Esophagus squamous epithelium (tissue), 4 donors: ENCODE results near the gene OR51V1.

Experiments
- POLR2A ChIP-seq, 4 donors: fragments of 450-650 bp; IDR thresholded peaks; one replicate each; pipeline ENCODE4 v1.6.1; 2017; ENCODE audit warnings: antibody characterized with exemption in 4 of 4, mild to moderate bottlenecking in 4 of 4, moderate library complexity in 3 of 4
- TF ChIP-seq, protein P1 (sequence below), 6 experiments: fragments of 450-650 bp in 4 of 6; fragments of 200-600 bp in 2 of 6; sonication (generic) in 2 of 6; IDR thresholded peaks; one replicate each; pipeline ENCODE4 v1.5.1; 2016 to 2019; ENCODE audit warnings: antibody characterized with exemption in 6 of 6, mild to moderate bottlenecking in 4 of 6, moderate library complexity in 4 of 6

DNA sequence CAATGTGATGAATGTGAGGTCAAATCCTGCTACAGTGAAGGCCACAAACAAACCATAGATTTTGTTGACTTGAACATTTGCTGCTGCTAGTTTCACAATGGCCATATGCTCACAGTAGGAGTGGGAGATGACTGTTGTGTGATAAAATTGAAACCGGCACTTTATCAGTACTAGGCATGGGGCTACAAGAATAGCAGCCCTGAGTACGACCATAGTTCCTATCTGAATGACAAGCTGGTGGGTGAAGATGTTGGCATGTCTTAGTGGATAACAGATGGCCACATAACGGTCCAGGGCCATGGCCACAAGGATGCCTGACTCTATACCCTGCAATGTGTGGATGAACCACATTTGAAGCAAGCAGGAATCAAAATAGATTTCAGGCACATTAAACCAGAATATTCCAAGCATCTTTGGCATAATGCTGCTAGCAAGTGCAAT lies 48.7 kb downstream of the OR51V1 start:
- TF ChIP-seq, protein P1, sequence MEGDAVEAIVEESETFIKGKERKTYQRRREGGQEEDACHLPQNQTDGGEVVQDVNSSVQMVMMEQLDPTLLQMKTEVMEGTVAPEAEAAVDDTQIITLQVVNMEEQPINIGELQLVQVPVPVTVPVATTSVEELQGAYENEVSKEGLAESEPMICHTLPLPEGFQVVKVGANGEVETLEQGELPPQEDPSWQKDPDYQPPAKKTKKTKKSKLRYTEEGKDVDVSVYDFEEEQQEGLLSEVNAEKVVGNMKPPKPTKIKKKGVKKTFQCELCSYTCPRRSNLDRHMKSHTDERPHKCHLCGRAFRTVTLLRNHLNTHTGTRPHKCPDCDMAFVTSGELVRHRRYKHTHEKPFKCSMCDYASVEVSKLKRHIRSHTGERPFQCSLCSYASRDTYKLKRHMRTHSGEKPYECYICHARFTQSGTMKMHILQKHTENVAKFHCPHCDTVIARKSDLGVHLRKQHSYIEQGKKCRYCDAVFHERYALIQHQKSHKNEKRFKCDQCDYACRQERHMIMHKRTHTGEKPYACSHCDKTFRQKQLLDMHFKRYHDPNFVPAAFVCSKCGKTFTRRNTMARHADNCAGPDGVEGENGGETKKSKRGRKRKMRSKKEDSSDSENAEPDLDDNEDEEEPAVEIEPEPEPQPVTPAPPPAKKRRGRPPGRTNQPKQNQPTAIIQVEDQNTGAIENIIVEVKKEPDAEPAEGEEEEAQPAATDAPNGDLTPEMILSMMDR (IDR thresholded peaks at IDR 0.05), result no peak
- TF ChIP-seq POLR2A (IDR thresholded peaks at IDR 0.05), result no peak
